HCT116 (cell line): Measurements from ENCODE around the gene SUSD4. TPM values are rescaled to one million over a fixed set of nuclear protein-coding genes. Genes with fewer than 3 reads are reported as not detected.

Source experiments
- ATAC-seq: fragments of 200-7000 bp; cut with Tn5 transposase; 2 replicates; pipeline ENCODE4 v1.9.1; 2020; ENCODE audit warnings: mild to moderate bottlenecking, moderate library complexity
- BruUV-seq: library from RNA; stranded (reverse); fragments of 400-500 nt; replicated peaks from 2 replicates; lab custom pipeline; 2021; lab: Mats Ljungman, UMichigan
- CTCF ChIA-PET: fragments of 300-600 bp; sonication (Branson Sonifier 250); formaldehyde crosslinking; loops from one replicate; lab custom pipeline; 2021; ENCODE audit warnings: antibody characterized with exemption; lab: Charles Lee
- POLR2A ChIA-PET: fragments of 300-600, 350-600 bp; sonication (Branson Sonifier 250); formaldehyde crosslinking; loops from one replicate; lab custom pipeline; 2021; ENCODE audit warnings: antibody characterized with exemption; lab: Charles Lee
- RAD21 ChIA-PET, 2 experiments: fragments of 300-600 bp; sonication (Branson Sonifier 250); formaldehyde crosslinking; loops; one replicate each; lab custom pipeline; 2023; ENCODE audit warnings: low total read pairs in 2 of 2; ENCODE audit not compliant: uncharacterized antibody in 2 of 2, unreplicated experiment in 2 of 2, low non-redundant PET in 1 of 2; lab: Charles Lee
- DNase-seq: peaks from one replicate; pipeline ENCODE4 v3.0.0-alpha.2; 2010; ENCODE audit warnings: low read depth, low spot score
- H2AFZ ChIP-seq: fragments of 200-600 bp; shearing (Covaris generic), sonication (generic); 2 replicates; pipeline ENCODE4 v1.6.1; 2017; ENCODE audit warnings: low read depth, mixed run types, mixed read lengths, antibody characterized with exemption, low read length; ENCODE audit not compliant: poor library complexity, severe bottlenecking
- H3K27ac ChIP-seq: 2 replicates; pipeline ENCODE4 v1.5.1; 2012; ENCODE audit warnings: low read depth, low read length
- H3K27me3 ChIP-seq: fragments of 200-600 bp; sonication (generic); 2 replicates; pipeline ENCODE4 v1.6.1; 2016; ENCODE audit warnings: mixed run types, low read length, mixed read lengths; ENCODE audit not compliant: insufficient read depth
- H3K36me3 ChIP-seq, 2 experiments: fragments of 200-500 bp in 1 of 2; fragments of 200-600 bp in 1 of 2; sonication (Bioruptor generic) in 1 of 2; sonication (generic) in 1 of 2; 2 replicates each; pipeline versions ENCODE4 v1.5.1 to v1.6.1; 2014 to 2016; ENCODE audit warnings: low read length in 2 of 2, inconsistent platforms in 1 of 2, mixed read lengths in 1 of 2, mixed run types in 1 of 2; ENCODE audit not compliant: insufficient read depth in 2 of 2, control insufficient read depth in 1 of 2
- H3K4me1 ChIP-seq, 2 experiments: fragments of 200-600 bp in 1 of 2; sonication (generic) in 1 of 2; 2 replicates each; pipeline versions ENCODE4 v1.5.1 to v1.6.1; 2012 to 2017; ENCODE audit warnings: low read length in 2 of 2, inconsistent platforms in 1 of 2, mild to moderate bottlenecking in 1 of 2, mixed read lengths in 1 of 2, mixed run types in 1 of 2, moderate library complexity in 1 of 2; ENCODE audit not compliant: insufficient read depth in 2 of 2, control insufficient read depth in 1 of 2
- H3K4me2 ChIP-seq: fragments of 200-600 bp; sonication (generic); 2 replicates; pipeline ENCODE4 v1.6.1; 2017; ENCODE audit warnings: mixed run types, low read length, mixed read lengths
- H3K4me3 ChIP-seq, 2 experiments: fragments of 200-600 bp in 1 of 2; sonication (generic) in 1 of 2; replicated peaks in 1 of 2; 2 replicates each; pipeline ENCODE4 v1.5.1; 2011 to 2016; ENCODE audit warnings: low read length in 2 of 2, control low read depth in 1 of 2, low read depth in 1 of 2, mild to moderate bottlenecking in 1 of 2, mixed read lengths in 1 of 2, mixed run types in 1 of 2
- H3K79me2 ChIP-seq: fragments of 200-600 bp; sonication (generic); 2 replicates; pipeline ENCODE4 v1.6.1; 2017; ENCODE audit warnings: mild to moderate bottlenecking, mixed run types, low read length, moderate library complexity, mixed read lengths; ENCODE audit not compliant: insufficient read depth
- H3K9ac ChIP-seq: fragments of 200-600 bp; sonication (generic); 2 replicates; pipeline ENCODE4 v1.6.1; 2016; ENCODE audit warnings: low read length, mixed read lengths
- H3K9me2 ChIP-seq: fragments of 200-600 bp; sonication (generic), shearing (Covaris generic); 2 replicates; pipeline ENCODE4 v1.6.1; 2017; ENCODE audit warnings: mixed run types, mild to moderate bottlenecking, moderate library complexity; ENCODE audit not compliant: insufficient read depth
- H3K9me3 ChIP-seq, 2 experiments: fragments of 200-500 bp in 1 of 2; fragments of 200-600 bp in 1 of 2; sonication (Bioruptor generic) in 1 of 2; sonication (generic) in 1 of 2; 2 replicates each; pipeline ENCODE4 v1.6.1; 2014 to 2017; ENCODE audit warnings: low read length in 2 of 2, mixed read lengths in 2 of 2, inconsistent platforms in 1 of 2, low read depth in 1 of 2, mild to moderate bottlenecking in 1 of 2, mixed run types in 1 of 2, moderate library complexity in 1 of 2; ENCODE audit not compliant: control insufficient read depth in 1 of 2, insufficient read depth in 1 of 2
- H4K20me1 ChIP-seq: fragments of 200-600 bp; sonication (generic), shearing (Covaris generic); 2 replicates; pipeline ENCODE4 v1.6.1; 2017; ENCODE audit warnings: mixed run types, mild to moderate bottlenecking, moderate library complexity; ENCODE audit not compliant: insufficient read depth
- ATF3 ChIP-seq: IDR thresholded peaks from 2 replicates; pipeline ENCODE4 v1.6.1; 2012
- CBX3 ChIP-seq: IDR thresholded peaks from 2 replicates; pipeline ENCODE4 v1.6.1; 2012; ENCODE audit warnings: low read depth
- CTCF ChIP-seq, 3 experiments: fragments of 200-600 bp in 1 of 3; sonication (generic) in 1 of 3; IDR thresholded peaks in 2 of 3; conservative IDR thresholded peaks in 1 of 3; 2 replicates each; pipeline ENCODE4 v1.5.1; 2012 to 2017; ENCODE audit warnings: low read depth in 2 of 3, low read length in 2 of 3, antibody characterized with exemption in 1 of 3, borderline replicate concordance in 1 of 3, control low read depth in 1 of 3, mild to moderate bottlenecking in 1 of 3, mixed read lengths in 1 of 3, mixed run types in 1 of 3, moderate library complexity in 1 of 3; ENCODE audit not compliant: insufficient read depth in 1 of 3
- EGR1 ChIP-seq: IDR thresholded peaks from 2 replicates; pipeline ENCODE4 v1.6.1; 2012; ENCODE audit warnings: low read depth
- EZH2 ChIP-seq: fragments of 200-600 bp; sonication (generic); IDR thresholded peaks from 2 replicates; pipeline ENCODE4 v1.6.1; 2017; ENCODE audit warnings: antibody characterized with exemption, mixed run types
- EZH2phosphoT487 ChIP-seq: fragments of 200-600 bp; IDR thresholded peaks from 2 replicates; pipeline ENCODE4 v1.6.1; 2018; ENCODE audit warnings: antibody characterized with exemption, borderline replicate concordance
- FOSL1 ChIP-seq: IDR thresholded peaks from 2 replicates; pipeline ENCODE4 v1.6.1; 2012; ENCODE audit warnings: low read depth
- JUND ChIP-seq: IDR thresholded peaks from 2 replicates; pipeline ENCODE4 v1.6.1; 2012
- MAX ChIP-seq: IDR thresholded peaks from 2 replicates; pipeline ENCODE4 v1.6.1; 2012
- POLR2A ChIP-seq: IDR thresholded peaks from 2 replicates; pipeline ENCODE4 v1.7.0; 2011; ENCODE audit warnings: borderline replicate concordance; ENCODE audit not compliant: insufficient read depth, insufficient read length; ENCODE audit errors: extremely low read depth
- POLR2AphosphoS5 ChIP-seq: IDR thresholded peaks from 2 replicates; pipeline ENCODE4 v1.6.1; 2011; ENCODE audit warnings: mild to moderate bottlenecking, low read depth, low read length, moderate library complexity
- RAD21 ChIP-seq: IDR thresholded peaks from 2 replicates; pipeline ENCODE4 v1.6.1; 2012; ENCODE audit warnings: low read depth, mild to moderate bottlenecking
- REST ChIP-seq: IDR thresholded peaks from 2 replicates; pipeline ENCODE4 v1.6.1; 2012; ENCODE audit warnings: low read depth
- SP1 ChIP-seq: IDR thresholded peaks from 2 replicates; pipeline ENCODE4 v1.6.1; 2012; ENCODE audit warnings: low read depth
- SRF ChIP-seq: IDR thresholded peaks from 2 replicates; pipeline ENCODE4 v1.6.1; 2012; ENCODE audit warnings: low read depth
- YY1 ChIP-seq: IDR thresholded peaks from 2 replicates; pipeline ENCODE4 v1.6.1; 2011; ENCODE audit warnings: low read length, low read depth, moderate library complexity, mild to moderate bottlenecking; ENCODE audit not compliant: insufficient replicate concordance; ENCODE audit errors: extremely low read depth
- ZBTB33 ChIP-seq: IDR thresholded peaks from 2 replicates; pipeline ENCODE4 v1.6.1; 2011; ENCODE audit warnings: mild to moderate bottlenecking, low read length, moderate library complexity; ENCODE audit not compliant: insufficient replicate concordance; ENCODE audit errors: extremely low read depth
- ZFX ChIP-seq: fragments of 450-650 bp; IDR thresholded peaks from 2 replicates; pipeline ENCODE4 v1.6.1; 2017
- intact Hi-C: fragments of 100-400 bp; cut with micrococcal nuclease; formaldehyde crosslinking; loops from 2 replicates; pipeline ENCODE4 v1.10.0; 2022
- total RNA-seq: library from RNA; stranded (reverse); gene quantifications from one replicate; pipeline ENCODE4 v1.2.1, GENCODE V29; 2021; ENCODE audit not compliant: unreplicated experiment

SUSD4 gene
- total RNA-seq, 1 experiment from 2014 or later = 0.59 TPM

GRCh38 chr1:223216531-223217205 lies 147.3 kb downstream of the SUSD4 start:
- ATAC-seq (no peak), DNase-seq (no peak)
- Histone ChIP-seq H3K27me3 (no peaks in the 10 kb centered on the region), H4K20me1 (no peaks in the 10 kb centered on the region), H3K9me2 (no peaks in the 10 kb centered on the region), H3K27ac (no peak overlapping the region), H3K36me3 (no peaks in the 10 kb centered on the region), H3K4me2 (no peak overlapping the region), H3K79me2 (no peaks in the 10 kb centered on the region), H3K9me3 (no peaks in the 10 kb centered on the region), H2AFZ (no peak overlapping the region), H3K9ac (no peak overlapping the region), H3K4me3 (no peak overlapping the region), H3K4me1 (no peaks in the 10 kb centered on the region)
- ChIA-PET CTCF (no interaction called here), POLR2A (no interaction called here), RAD21 (no interaction called here)
- BruUV-seq = no TSS peak
- TF ChIP-seq REST = no peak
- TF ChIP-seq CTCF (IDR thresholded peaks at IDR 0.05 in 2 of 3, conservative IDR thresholded peaks at IDR 0.05 in 1 of 3; ENCODE audit: borderline replicate concordance in 1 of 3, insufficient read depth in 1 of 3, low read depth in 2 of 3, low read length in 2 of 3) = no peak
- TF ChIP-seq RAD21 = no peak
- TF ChIP-seq SP1 = no peak
- TF ChIP-seq EZH2 = no peak
- TF ChIP-seq SRF = no peak
- no peak for TF ChIP-seq CBX3
- no peak for TF ChIP-seq YY1
- no peak for TF ChIP-seq MAX
- TF ChIP-seq JUND = no peak
- no peak for TF ChIP-seq EZH2phosphoT487
- TF ChIP-seq FOSL1 = no peak
- no peak for TF ChIP-seq EGR1
- TF ChIP-seq ATF3 = no peak
- TF ChIP-seq POLR2AphosphoS5 = no peak
- TF ChIP-seq ZBTB33 = no peak
- TF ChIP-seq ZFX = no peak
- TF ChIP-seq POLR2A = no peak
- intact Hi-C loops = no loop called here
